HG02870 (cell line): ENCODE data around the gene FLVCR2.

ENCODE experiments used
- ATAC-seq: cut with Tn5 transposase; IDR thresholded peaks from one replicate; pipeline ENCODE4 v1.9.1; 2021; ENCODE audit warnings: mild to moderate bottlenecking, moderate library complexity; ENCODE audit not compliant: unreplicated experiment

Gene FLVCR2

GRCh38 chr14:75578102-75578785 is at the start of gene FLVCR2:
Gene FLVCR2, plus strand, starts transcription at chr14:75578620. Its CDS starts 353 bp downstream, at chr14:75578973.
- peak; percentile 31 for ATAC-seq

GRCh38 chr14:75531256-75531655 is 47.2 kb upstream of the FLVCR2 start:
- no peak for ATAC-seq

GRCh38 chr14:75531660-75532317 is 46.6 kb upstream of the FLVCR2 start:
- ATAC-seq, result no peak

- ATAC-seq, result no peak
These were observed 44.4 kb upstream of the FLVCR2 start for GRCh38 chr14:75533791-75534555.

- no peak for ATAC-seq
These were observed 43.1 kb upstream of the FLVCR2 start for GRCh38 chr14:75535164-75535898.

- ATAC-seq, result no peak
These were observed 41.3 kb upstream of the FLVCR2 start for GRCh38 chr14:75537071-75537470.

- no peak for ATAC-seq
These were observed 39.3 kb upstream of the FLVCR2 start for GRCh38 chr14:75539162-75539560.

GRCh38 chr14:75539561-75540478 is 38.6 kb upstream of the FLVCR2 start:
- no peak for ATAC-seq

GRCh38 chr14:75540479-75540851 is 38.0 kb upstream of the FLVCR2 start:
- ATAC-seq, result no peak

- peak; percentile 55 for ATAC-seq
These were observed 35.8 kb upstream of the FLVCR2 start for GRCh38 chr14:75542588-75543091.

- no peak for ATAC-seq
These were observed 35.2 kb upstream of the FLVCR2 start for GRCh38 chr14:75543253-75543652.

- no peak for ATAC-seq
These were observed 34.6 kb upstream of the FLVCR2 start for GRCh38 chr14:75543786-75544185.

- ATAC-seq, result no peak
These were observed 32.5 kb upstream of the FLVCR2 start for GRCh38 chr14:75545907-75546306.

GRCh38 chr14:75547552-75548250 is 30.7 kb upstream of the FLVCR2 start:
- no peak for ATAC-seq

GRCh38 chr14:75548544-75548943 is 29.9 kb upstream of the FLVCR2 start:
- no peak for ATAC-seq

- peak; percentile 53 for ATAC-seq
These were observed 29.3 kb upstream of the FLVCR2 start for GRCh38 chr14:75549169-75549568.

- no peak for ATAC-seq
These were observed 27.4 kb upstream of the FLVCR2 start for GRCh38 chr14:75551021-75551420.

- ATAC-seq, result no peak
These were observed 25.3 kb upstream of the FLVCR2 start for GRCh38 chr14:75553157-75553556.

GRCh38 chr14:75553761-75554364 is 24.6 kb upstream of the FLVCR2 start:
- no peak for ATAC-seq
